HG03025 (cell line): ENCODE data around the gene LRRC72.

Experiments used
- ATAC-seq: cut with Tn5 transposase; IDR thresholded peaks from one replicate; pipeline ENCODE4 v1.9.1; 2021; ENCODE audit warnings: mild to moderate bottlenecking, moderate library complexity; ENCODE audit not compliant: unreplicated experiment, low FRiP score

Gene LRRC72

GRCh38 chr7:16615228-16615627 lies 88.6 kb downstream of the LRRC72 start:
- ATAC-seq = no peak

GRCh38 chr7:16616122-16616521 lies 89.5 kb downstream of the LRRC72 start:
- no peak for ATAC-seq

- no peak for ATAC-seq
Observed at GRCh38 chr7:16616542-16616941, 89.9 kb downstream of the LRRC72 start.

- peak; percentile 96 for ATAC-seq
Observed at GRCh38 chr7:16619979-16620408, 93.4 kb downstream of the LRRC72 start.

GRCh38 chr7:16626388-16626787 lies 99.8 kb downstream of the LRRC72 start:
- ATAC-seq = no peak

GRCh38 chr7:16627236-16627635 lies 100.6 kb downstream of the LRRC72 start:
- no peak for ATAC-seq

- no peak for ATAC-seq
Observed at GRCh38 chr7:16630654-16631053, 104.0 kb downstream of the LRRC72 start.
